GM12878 (cell line): ENCODE data around the gene VAV2. TPM values are rescaled to one million over a fixed set of nuclear protein-coding genes. Genes with fewer than 3 reads are reported as not detected.
A peak's percentile ranks its signal among the peaks of the same experiment; 100 is the strongest.

Experiments
- ATAC-seq: fragments of 200-7000 bp; cut with Tn5 transposase; 3 replicates; pipeline ENCODE4 v1.9.1; 2020; ENCODE audit warnings: mild to moderate bottlenecking, moderate library complexity
- BruUV-seq: library from RNA; stranded (reverse); fragments of 400-500 nt; replicated peaks from 2 replicates; lab custom pipeline; 2021; lab: Mats Ljungman, UMichigan
- CTCF ChIA-PET: fragments of 300-600 bp; sonication (Branson Sonifier 250); formaldehyde crosslinking; extraction: SDS; loops from one replicate; lab custom pipeline; 2021; ENCODE audit warnings: inconsistent platforms; lab: Yijun Ruan, JAX
- POLR2A ChIA-PET: fragments of 350-600 bp; formaldehyde crosslinking; extraction: SDS; loops from one replicate; lab custom pipeline; 2021; ENCODE audit warnings: inconsistent platforms; lab: Charles Lee
- RAD21 ChIA-PET: fragments of 300-600 bp; sonication (Branson Sonifier 250); formaldehyde crosslinking; loops from one replicate; lab custom pipeline; 2023; ENCODE audit warnings: antibody characterized with exemption; ENCODE audit not compliant: unreplicated experiment; lab: Charles Lee
- SMC1A ChIA-PET: fragments of 300-600 bp; sonication (Branson Sonifier 250); formaldehyde crosslinking; loops from one replicate; lab custom pipeline; 2023; ENCODE audit not compliant: unreplicated experiment, uncharacterized antibody; lab: Charles Lee
- DNase-seq: peaks from one replicate; pipeline ENCODE4 v3.0.0-alpha.2; 2011; ENCODE audit warnings: low read depth, low spot score
- FAIRE-seq: peaks from 3 replicates; lab custom pipeline; 2011; peaks lifted over from hg19 to GRCh38; lab: Jason Lieb, UNC
- H2AFZ ChIP-seq: 2 replicates; pipeline ENCODE4 v1.6.0; 2011; ENCODE audit warnings: low read depth, low read length, control low read depth; ENCODE audit not compliant: control insufficient read depth
- H3K27ac ChIP-seq: 2 replicates; pipeline ENCODE4 v1.5.1; 2011; ENCODE audit warnings: control low read depth; ENCODE audit not compliant: control insufficient read depth, insufficient read depth
- H3K27me3 ChIP-seq, 2 experiments: replicated peaks in 1 of 2; 2 replicates each; pipeline versions ENCODE4 v1.6.0 to v1.6.1; 2011; ENCODE audit warnings: low read length in 1 of 2; ENCODE audit not compliant: control insufficient read depth in 2 of 2, insufficient read depth in 2 of 2
- H3K36me3 ChIP-seq, 2 experiments: 2 replicates each; pipeline ENCODE4 v1.5.1; 2011; ENCODE audit warnings: low read length in 1 of 2; ENCODE audit not compliant: control insufficient read depth in 2 of 2, insufficient read depth in 2 of 2
- H3K4me1 ChIP-seq: 2 replicates; pipeline ENCODE4 v1.6.1; 2011; ENCODE audit warnings: mild to moderate bottlenecking, low read length, moderate library complexity, mixed read lengths; ENCODE audit not compliant: control insufficient read depth, insufficient read depth
- H3K4me2 ChIP-seq: 2 replicates; pipeline ENCODE4 v1.6.0; 2011; ENCODE audit warnings: control low read depth; ENCODE audit not compliant: control insufficient read depth, insufficient read depth
- H3K4me3 ChIP-seq: fragments of 200-600 bp; sonication (generic); 2 replicates; pipeline ENCODE4 v1.5.1; 2016
- H3K79me2 ChIP-seq: 2 replicates; pipeline ENCODE4 v1.6.0; 2011; ENCODE audit warnings: low read length; ENCODE audit not compliant: control insufficient read depth, insufficient read depth
- H3K9ac ChIP-seq: 2 replicates; pipeline ENCODE4 v1.8.0; 2011; ENCODE audit warnings: low read length, control low read depth, mixed read lengths; ENCODE audit not compliant: control insufficient read depth, insufficient read depth
- H3K9me3 ChIP-seq: replicated peaks from 3 replicates; pipeline ENCODE4 v1.5.1; 2011; ENCODE audit warnings: mild to moderate bottlenecking, low read length; ENCODE audit not compliant: control insufficient read depth, insufficient read depth
- H4K20me1 ChIP-seq: 2 replicates; pipeline ENCODE4 v1.6.0; 2011; ENCODE audit not compliant: control insufficient read depth, insufficient read depth
- BACH1 ChIP-seq: fragments of 450-650 bp; IDR thresholded peaks from 2 replicates; pipeline ENCODE4 v1.6.1; 2017; ENCODE audit warnings: mild to moderate bottlenecking, borderline replicate concordance
- CBFB ChIP-seq: IDR thresholded peaks from 2 replicates; pipeline ENCODE4 v1.6.1; 2016; ENCODE audit warnings: antibody characterized with exemption, low read depth
- KAT2A ChIP-seq: conservative IDR thresholded peaks from 2 replicates; pipeline ENCODE4 v1.6.1; 2011; ENCODE audit warnings: low read depth, low read length; ENCODE audit not compliant: control insufficient read depth
- LARP7 ChIP-seq: fragments of 450-650 bp; IDR thresholded peaks from 2 replicates; pipeline ENCODE4 v1.6.1; 2017; ENCODE audit warnings: mild to moderate bottlenecking
- NR2F1 ChIP-seq: fragments of 450-650 bp; conservative IDR thresholded peaks from 2 replicates; pipeline ENCODE4 v1.6.1; 2017; ENCODE audit warnings: mild to moderate bottlenecking
- POLR2AphosphoS2 ChIP-seq: IDR thresholded peaks from 2 replicates; pipeline ENCODE4 v1.6.1; 2011; ENCODE audit warnings: low read depth, mild to moderate bottlenecking, low read length, improper control_type of control experiment, moderate library complexity
- RAD21 ChIP-seq: IDR thresholded peaks from 2 replicates; pipeline ENCODE4 v1.6.1; 2011; ENCODE audit warnings: mild to moderate bottlenecking, low read depth, low read length, moderate library complexity; ENCODE audit not compliant: insufficient read depth
- RAD51 ChIP-seq: fragments of 450-650 bp; IDR thresholded peaks from 2 replicates; pipeline ENCODE4 v1.6.1; 2016; ENCODE audit warnings: moderate library complexity, mild to moderate bottlenecking, inconsistent platforms
- RUNX3 ChIP-seq: IDR thresholded peaks from 2 replicates; pipeline ENCODE4 v1.6.1; 2012; ENCODE audit warnings: low read length, inconsistent platforms
- STAT3 ChIP-seq: IDR thresholded peaks from 2 replicates; pipeline ENCODE4 v1.6.1; 2011; ENCODE audit warnings: low read depth, low read length, improper control_type of control experiment
- SUZ12 ChIP-seq: fragments of 200-600 bp; sonication (generic); IDR thresholded peaks from one replicate; pipeline ENCODE4 v1.6.1; 2018; ENCODE audit warnings: antibody characterized with exemption, mild to moderate bottlenecking; ENCODE audit not compliant: unreplicated experiment
- TCF3 ChIP-seq: IDR thresholded peaks from 2 replicates; pipeline ENCODE4 v1.6.1; 2012; ENCODE audit warnings: low read depth, mild to moderate bottlenecking, low read length, borderline replicate concordance; ENCODE audit not compliant: insufficient read depth
- ZSCAN29 ChIP-seq: fragments of 450-650 bp; IDR thresholded peaks from 2 replicates; pipeline ENCODE4 v1.6.1; 2017; ENCODE audit warnings: mild to moderate bottlenecking, moderate library complexity
- WGBS: methylation state at CpG from one replicate; pipeline ENCODE4 v1.1.6; 2016; ENCODE audit warnings: low lambda C conversion rate; ENCODE audit not compliant: insufficient replicate concordance, insufficient coverage; ENCODE audit errors: missing lambda C conversion rate; 5-methylcytosine and 5-hydroxymethylcytosine counted together
- in situ Hi-C: fragments of 300-500 bp; cut with MboI; formaldehyde crosslinking; loops from 9 replicates; pipeline ENCODE4 v1.14.3; 2018; ENCODE audit warnings: mixed read lengths
- intact Hi-C: fragments of 100-400 bp; cut with micrococcal nuclease; formaldehyde crosslinking; loops from one replicate; pipeline ENCODE4 v1.14.2; 2022; ENCODE audit not compliant: unreplicated experiment
- polyA plus RNA-seq, 11 experiments: library from polyadenylated mRNA; depleted of rRNA in 4 of 11; unstranded in 6 of 11; stranded (reverse) in 5 of 11; fragments of >200 nt; fragmentation: Nextera tagmentation in 4 of 11; fragmentation: Illumina TruSeq in 1 of 11; extraction: Ambion mirVana in 4 of 11; extraction: Trizol in 1 of 11; gene quantifications; 1 replicate in 1 of 11; 2 replicates in 10 of 11; pipeline versions ENCODE4 v1.2.1 to v1.2.3, GENCODE V29; 2011 to 2016; ENCODE audit warnings: inconsistent platforms in 2 of 11, missing spikeins in 2 of 11, low read depth in 1 of 11
- total RNA-seq, 4 experiments: library from RNA; depleted of rRNA in 3 of 4; stranded (reverse); fragments of >200 nt in 3 of 4; fragmentation: Illumina TruSeq in 1 of 4; extraction: Trizol in 1 of 4; gene quantifications; 2 replicates each; pipeline versions ENCODE4 v1.2.1 to v1.2.3, GENCODE V29; 2013 to 2021
- TF ChIP-seq, protein P1 (sequence below): fragments of 450-650 bp; formaldehyde crosslinking; IDR thresholded peaks from 2 replicates; pipeline ENCODE4 v1.4.0; 2022; ENCODE audit warnings: mild to moderate bottlenecking, moderate library complexity
- TF ChIP-seq, protein P2 (sequence below): fragments of 450-650 bp; IDR thresholded peaks from 2 replicates; pipeline ENCODE4 v1.6.1; 2017; ENCODE audit warnings: borderline replicate concordance
- TF ChIP-seq, protein P3 (sequence below): fragments of 450-650 bp; IDR thresholded peaks from 2 replicates; pipeline ENCODE4 v1.6.1; 2017; ENCODE audit warnings: mild to moderate bottlenecking, moderate library complexity

VAV2 gene
- total and polyA plus RNA-seq, 10 of the 15 experiments (the other 5 are each of a cell fraction or from before 2014, with no cell fraction given): 0.13 to 43.9 (median 16.9) TPM

DNA sequence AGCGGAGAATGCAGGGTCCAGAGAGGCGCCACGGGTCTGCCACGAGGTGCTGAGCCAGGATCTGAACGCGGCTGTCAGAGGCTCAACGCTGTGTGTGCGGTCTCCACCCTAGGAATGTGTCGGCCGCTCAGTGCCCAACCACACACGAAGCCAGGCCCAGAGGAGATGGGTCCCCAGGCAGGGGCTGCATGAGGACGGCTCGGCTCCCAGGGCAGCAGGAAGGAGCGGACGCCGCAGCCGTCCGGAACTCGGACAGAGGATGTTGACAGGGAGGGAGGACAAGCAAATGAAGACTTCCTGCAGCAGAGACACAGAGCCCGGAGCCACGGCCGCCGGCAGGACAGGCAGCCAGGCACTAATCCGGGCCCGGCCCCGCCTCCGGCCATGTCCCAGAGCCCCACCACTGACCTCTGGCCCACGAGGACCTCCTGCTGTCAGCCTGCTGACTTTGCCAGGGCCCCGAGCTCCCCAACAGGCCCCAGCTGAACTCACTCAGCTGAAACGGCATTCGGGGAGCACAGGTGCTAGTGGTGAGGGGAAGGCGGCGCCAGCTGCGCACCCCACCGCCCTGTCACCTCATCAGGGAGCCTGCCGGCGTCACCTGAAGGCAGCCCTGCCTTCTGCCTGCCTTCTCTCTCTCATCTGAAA lies 12.7 kb downstream of the VAV2 start:
- ATAC-seq (peak; percentile 74), DNase-seq (no peak), FAIRE-seq (no peak)
- H3K36me3 ChIP-seq: peaks cover 1 to 7% of the 10 kb centered on the region in 2 experiments; a peak in 3 of 4 replicates
- no peaks in the 10 kb centered on the region; the same call in 1 of the 2 replicates for H4K20me1 ChIP-seq
- H3K27ac ChIP-seq: peak overlapping the region; percentile 48
- ChIA-PET POLR2A (interaction anchor here (0.9 to 1.6 kb wide), 2 partner anchors 11 to 24 kb away, joined by 3 to 4 read pairs; no protein-coding TSS in a partner anchor), RAD21 (interaction anchor here (3.1 kb wide), 1 partner anchor 24 kb away, joined by 11 read pairs; no protein-coding TSS in a partner anchor), CTCF (interaction anchor here (3.5 kb wide), 1 partner anchor 15 kb away, joined by 12 read pairs; no protein-coding TSS in a partner anchor), SMC1A (interaction anchor here (0.8 to 1.7 kb wide), 2 partner anchors 11 to 33 kb away, joined by 3 to 6 read pairs; no protein-coding TSS in a partner anchor)
- intact Hi-C loops: no loop called here
- no peak overlapping the region for H3K9ac ChIP-seq
- peaks cover 85% of the 10 kb centered on the region for H3K79me2 ChIP-seq
- no peaks in the 10 kb centered on the region for H3K9me3 ChIP-seq
- H2AFZ ChIP-seq: no peak overlapping the region
- peak overlapping the region; percentile 79 for H3K4me2 ChIP-seq
- H3K4me1 ChIP-seq: peaks cover 18% of the 10 kb centered on the region
- in situ Hi-C loops: no loop called here
- no peaks in the 10 kb centered on the region for H3K27me3 ChIP-seq
- WGBS: 49% methylated on average over 37 of the region's 37 CpGs
- H3K4me3 ChIP-seq: peak overlapping the region; percentile 20; the same call in 1 of the 2 replicates
- BruUV-seq: no TSS peak
- TF ChIP-seq ZSCAN29 (no peak), POLR2AphosphoS2 (no peak), TCF3 (peak; percentile 94), RUNX3 (0 out of 2 replicates have a peak, but pooled peaks have one; percentile 4), STAT3 (no peak), KAT2A (no peak), RAD51 (no peak), NR2F1 (no peak), SUZ12 (no peak), LARP7 (no peak), RAD21 (no peak), BACH1 (no peak), CBFB (no peak)
- TF ChIP-seq, protein P1, sequence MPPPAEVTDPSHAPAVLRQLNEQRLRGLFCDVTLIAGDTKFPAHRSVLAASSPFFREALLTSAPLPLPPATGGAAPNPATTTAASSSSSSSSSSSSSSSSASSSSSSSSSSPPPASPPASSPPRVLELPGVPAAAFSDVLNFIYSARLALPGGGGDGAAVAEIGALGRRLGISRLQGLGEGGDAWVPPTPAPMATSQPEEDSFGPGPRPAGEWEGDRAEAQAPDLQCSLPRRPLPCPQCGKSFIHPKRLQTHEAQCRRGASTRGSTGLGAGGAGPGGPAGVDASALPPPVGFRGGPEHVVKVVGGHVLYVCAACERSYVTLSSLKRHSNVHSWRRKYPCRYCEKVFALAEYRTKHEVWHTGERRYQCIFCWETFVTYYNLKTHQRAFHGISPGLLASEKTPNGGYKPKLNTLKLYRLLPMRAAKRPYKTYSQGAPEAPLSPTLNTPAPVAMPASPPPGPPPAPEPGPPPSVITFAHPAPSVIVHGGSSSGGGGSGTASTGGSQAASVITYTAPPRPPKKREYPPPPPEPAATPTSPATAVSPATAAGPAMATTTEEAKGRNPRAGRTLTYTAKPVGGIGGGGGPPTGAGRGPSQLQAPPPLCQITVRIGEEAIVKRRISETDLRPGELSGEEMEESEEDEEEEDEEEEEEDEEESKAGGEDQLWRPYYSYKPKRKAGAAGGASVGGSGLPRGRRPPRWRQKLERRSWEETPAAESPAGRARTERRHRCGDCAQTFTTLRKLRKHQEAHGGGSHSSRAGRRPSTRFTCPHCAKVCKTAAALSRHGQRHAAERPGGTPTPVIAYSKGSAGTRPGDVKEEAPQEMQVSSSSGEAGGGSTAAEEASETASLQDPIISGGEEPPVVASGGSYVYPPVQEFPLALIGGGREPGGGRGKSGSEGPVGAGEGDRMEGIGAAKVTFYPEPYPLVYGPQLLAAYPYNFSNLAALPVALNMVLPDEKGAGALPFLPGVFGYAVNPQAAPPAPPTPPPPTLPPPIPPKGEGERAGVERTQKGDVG (CRISPR knock-in tag): no peak
- TF ChIP-seq, protein P2, sequence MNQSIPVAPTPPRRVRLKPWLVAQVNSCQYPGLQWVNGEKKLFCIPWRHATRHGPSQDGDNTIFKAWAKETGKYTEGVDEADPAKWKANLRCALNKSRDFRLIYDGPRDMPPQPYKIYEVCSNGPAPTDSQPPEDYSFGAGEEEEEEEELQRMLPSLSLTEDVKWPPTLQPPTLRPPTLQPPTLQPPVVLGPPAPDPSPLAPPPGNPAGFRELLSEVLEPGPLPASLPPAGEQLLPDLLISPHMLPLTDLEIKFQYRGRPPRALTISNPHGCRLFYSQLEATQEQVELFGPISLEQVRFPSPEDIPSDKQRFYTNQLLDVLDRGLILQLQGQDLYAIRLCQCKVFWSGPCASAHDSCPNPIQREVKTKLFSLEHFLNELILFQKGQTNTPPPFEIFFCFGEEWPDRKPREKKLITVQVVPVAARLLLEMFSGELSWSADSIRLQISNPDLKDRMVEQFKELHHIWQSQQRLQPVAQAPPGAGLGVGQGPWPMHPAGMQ: no peak
- TF ChIP-seq, protein P3, sequence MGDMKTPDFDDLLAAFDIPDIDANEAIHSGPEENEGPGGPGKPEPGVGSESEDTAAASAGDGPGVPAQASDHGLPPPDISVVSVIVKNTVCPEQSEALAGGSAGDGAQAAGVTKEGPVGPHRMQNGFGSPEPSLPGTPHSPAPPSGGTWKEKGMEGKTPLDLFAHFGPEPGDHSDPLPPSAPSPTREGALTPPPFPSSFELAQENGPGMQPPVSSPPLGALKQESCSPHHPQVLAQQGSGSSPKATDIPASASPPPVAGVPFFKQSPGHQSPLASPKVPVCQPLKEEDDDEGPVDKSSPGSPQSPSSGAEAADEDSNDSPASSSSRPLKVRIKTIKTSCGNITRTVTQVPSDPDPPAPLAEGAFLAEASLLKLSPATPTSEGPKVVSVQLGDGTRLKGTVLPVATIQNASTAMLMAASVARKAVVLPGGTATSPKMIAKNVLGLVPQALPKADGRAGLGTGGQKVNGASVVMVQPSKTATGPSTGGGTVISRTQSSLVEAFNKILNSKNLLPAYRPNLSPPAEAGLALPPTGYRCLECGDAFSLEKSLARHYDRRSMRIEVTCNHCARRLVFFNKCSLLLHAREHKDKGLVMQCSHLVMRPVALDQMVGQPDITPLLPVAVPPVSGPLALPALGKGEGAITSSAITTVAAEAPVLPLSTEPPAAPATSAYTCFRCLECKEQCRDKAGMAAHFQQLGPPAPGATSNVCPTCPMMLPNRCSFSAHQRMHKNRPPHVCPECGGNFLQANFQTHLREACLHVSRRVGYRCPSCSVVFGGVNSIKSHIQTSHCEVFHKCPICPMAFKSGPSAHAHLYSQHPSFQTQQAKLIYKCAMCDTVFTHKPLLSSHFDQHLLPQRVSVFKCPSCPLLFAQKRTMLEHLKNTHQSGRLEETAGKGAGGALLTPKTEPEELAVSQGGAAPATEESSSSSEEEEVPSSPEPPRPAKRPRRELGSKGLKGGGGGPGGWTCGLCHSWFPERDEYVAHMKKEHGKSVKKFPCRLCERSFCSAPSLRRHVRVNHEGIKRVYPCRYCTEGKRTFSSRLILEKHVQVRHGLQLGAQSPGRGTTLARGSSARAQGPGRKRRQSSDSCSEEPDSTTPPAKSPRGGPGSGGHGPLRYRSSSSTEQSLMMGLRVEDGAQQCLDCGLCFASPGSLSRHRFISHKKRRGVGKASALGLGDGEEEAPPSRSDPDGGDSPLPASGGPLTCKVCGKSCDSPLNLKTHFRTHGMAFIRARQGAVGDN: no peak
